Measurements from ENCODE around the gene SPAG8. TPM values are rescaled to one million over a fixed set of nuclear protein-coding genes. Genes with fewer than 3 reads are reported as not detected.

Gene SPAG8
- total and polyA plus RNA-seq, 9 of the 15 experiments (the other 6 are each of a cell fraction or from before 2014, with no cell fraction given): 0.03 to 0.47 (median 0.21) TPM

- no peak for TF ChIP-seq CUX1 (CRISPR knock-in tag; IDR thresholded peaks at IDR 0.05)
- TF ChIP-seq NCOR1 (IDR thresholded peaks at IDR 0.05): peak; percentile 75
- TF ChIP-seq KLF1 (tag; IDR thresholded peaks at IDR 0.05): no peak
- 0 out of 2 replicates have a peak, but pooled peaks have one; percentile 16 for TF ChIP-seq MTA2 (IDR thresholded peaks at IDR 0.05; ENCODE audit: low read depth)
- TF ChIP-seq DPF2 (IDR thresholded peaks at IDR 0.05): peak; percentile 78
- no peak for TF ChIP-seq ZNF184 (CRISPR knock-in tag; IDR thresholded peaks at IDR 0.05)
- no peak for TF ChIP-seq HDGF (IDR thresholded peaks at IDR 0.05)
- TF ChIP-seq TRIM24 (IDR thresholded peaks at IDR 0.05): peak in 1 of 2 experiments; percentile 34; a peak in 2 of 4 replicates
- 0 out of 2 replicates have a peak, but pooled peaks have one; percentile 18 for TF ChIP-seq MYC (IDR thresholded peaks at IDR 0.05; ENCODE audit: low read depth, low read length)
- TF ChIP-seq MYC (CRISPR knock-in tag; IDR thresholded peaks at IDR 0.05; ENCODE audit: borderline replicate concordance, low read depth): no peak
- TF ChIP-seq SPI1 (IDR thresholded peaks at IDR 0.05; ENCODE audit: borderline replicate concordance, low read depth, low read length): 0 out of 2 replicates have a peak, but pooled peaks have one; percentile 12
- peak; percentile 89 for TF ChIP-seq CBFA2T3 (IDR thresholded peaks at IDR 0.05)
- peak; percentile 70 for TF ChIP-seq SMARCB1 (IDR thresholded peaks at IDR 0.05; ENCODE audit: insufficient read length, low read depth)
- TF ChIP-seq NFIC (IDR thresholded peaks at IDR 0.05): peak; percentile 57
- TF ChIP-seq CTBP1 (IDR thresholded peaks at IDR 0.05; ENCODE audit: borderline replicate concordance): peak; percentile 38; the same call in 1 of the 2 replicates
- peak; percentile 51; the same call in 1 of the 2 replicates for TF ChIP-seq STAT5A (IDR thresholded peaks at IDR 0.05; ENCODE audit: borderline replicate concordance, low read length)
- TF ChIP-seq SMARCE1 (IDR thresholded peaks at IDR 0.05): peak; percentile 36; the same call in 1 of the 2 replicates
- peak in 1 of 3 experiments; percentile 52 for TF ChIP-seq YY1 (IDR thresholded peaks at IDR 0.05; ENCODE audit: borderline replicate concordance in 1 of 3, control insufficient read depth in 1 of 3, extremely low read depth in 1 of 3, insufficient read depth in 3 of 3, insufficient read length in 1 of 3, insufficient replicate concordance in 2 of 3, low read depth in 1 of 3, low read length in 2 of 3)
- TF ChIP-seq TBP (optimal IDR thresholded peaks at IDR 0.05; ENCODE audit: low read depth, low read length): peak; percentile 59
- TF ChIP-seq TEAD4 (IDR thresholded peaks at IDR 0.05; ENCODE audit: low read length): peak; percentile 71
- no peak for TF ChIP-seq TEAD4 (CRISPR knock-in tag; IDR thresholded peaks at IDR 0.05; ENCODE audit: borderline replicate concordance)
- TF ChIP-seq UBTF (IDR thresholded peaks at IDR 0.05; ENCODE audit: borderline replicate concordance in 1 of 2, low read depth in 2 of 2, low read length in 2 of 2): peak; percentile 68 to 97; a peak in 3 of 4 replicates
- TF ChIP-seq EP300 (IDR thresholded peaks at IDR 0.05; ENCODE audit: low read length): peak; percentile 25; the same call in 1 of the 2 replicates
Measured at GRCh38 chr9:35801328-35802128, 10.5 kb downstream of the SPAG8 start (continued).

All from K562 (cell line).